Adrenal gland (tissue), 5 donors: Measurements from ENCODE around the gene RCAN1.

Experiments used
- CTCF ChIP-seq, 6 experiments: fragments of 450-650 bp in 4 of 6; fragments of 200-600 bp in 2 of 6; sonication (generic) in 1 of 6; IDR thresholded peaks; 1 replicate in 5 of 6; 2 replicates in 1 of 6; pipeline versions ENCODE4 v1.5.1 to v1.8.0; 2016 to 2021; ENCODE audit warnings: antibody characterized with exemption in 6 of 6, mild to moderate bottlenecking in 2 of 6, moderate library complexity in 1 of 6
- POLR2A ChIP-seq, 2 donors: fragments of 450-650 bp; IDR thresholded peaks; one replicate each; pipeline ENCODE4 v1.6.1; 2017; ENCODE audit warnings: antibody characterized with exemption in 2 of 2, mild to moderate bottlenecking in 2 of 2, moderate library complexity in 1 of 2
- donor health status: DM: no; HTN: no; CAD: no.

- no peak for TF ChIP-seq POLR2A (IDR thresholded peaks at IDR 0.05)
- TF ChIP-seq CTCF (IDR thresholded peaks at IDR 0.05): no peak
Observed at GRCh38 chr21:34513129-34513675, 101.7 kb downstream of the RCAN1 start.
